Transverse colon (tissue), 4 donors: Measurements from ENCODE around the gene C19orf81. TPM values are rescaled to one million over a fixed set of nuclear protein-coding genes. Genes with fewer than 3 reads are reported as not detected.

Experiments used
- DNase-seq: peaks from one replicate; pipeline ENCODE4 v3.0.0-alpha.2; 2019
- H3K27ac ChIP-seq, 4 donors: fragments of 200-600 bp; sonication (generic); 2 replicates each; pipeline ENCODE4 v1.5.1; 2016 to 2018; ENCODE audit warnings: inconsistent platforms in 4 of 4
- H3K27me3 ChIP-seq: fragments of 200-600 bp; sonication (generic); 2 replicates; pipeline ENCODE4 v1.5.1; 2017; ENCODE audit warnings: inconsistent platforms
- H3K36me3 ChIP-seq, 4 donors: fragments of 200-600 bp; sonication (generic); 2 replicates each; pipeline ENCODE4 v1.5.1; 2017 to 2019; ENCODE audit warnings: inconsistent platforms in 4 of 4
- H3K4me1 ChIP-seq, 4 donors: fragments of 200-600 bp; sonication (generic); 2 replicates each; pipeline ENCODE4 v1.5.1; 2017 to 2020; ENCODE audit warnings: inconsistent platforms in 4 of 4
- H3K4me3 ChIP-seq, 4 donors: fragments of 200-600 bp; sonication (generic); 1 replicate in 1 of 4; 2 replicates in 3 of 4; pipeline versions ENCODE4 v1.5.1 to v1.6.1; 2017 to 2019; ENCODE audit warnings: inconsistent platforms in 4 of 4
- H3K9me3 ChIP-seq, 2 donors: fragments of 200-600 bp; sonication (generic); 2 replicates each; pipeline ENCODE4 v1.5.1; 2017 to 2019; ENCODE audit warnings: inconsistent platforms in 2 of 2
- EP300 ChIP-seq: sonication (generic); formaldehyde crosslinking; IDR thresholded peaks from one replicate; pipeline ENCODE4 v1.6.1; 2017; ENCODE audit warnings: antibody characterized with exemption, low read depth
- POLR2A ChIP-seq: fragments of 450-650 bp; IDR thresholded peaks from one replicate; pipeline ENCODE4 v1.6.1; 2016; ENCODE audit warnings: antibody characterized with exemption, mild to moderate bottlenecking, moderate library complexity
- POLR2AphosphoS5 ChIP-seq, 3 donors: sonication (generic); formaldehyde crosslinking; IDR thresholded peaks; one replicate each; pipeline ENCODE4 v1.6.1; 2016; ENCODE audit warnings: antibody characterized with exemption in 3 of 3
- WGBS, 2 donors: methylation state at CpG; one replicate each; pipeline ENCODE4 v1.1.5; 2018; ENCODE audit warnings: low coverage in 1 of 2; 5-methylcytosine and 5-hydroxymethylcytosine counted together
- in situ Hi-C, 4 donors: fragments of 200-750 bp; cut with MboI; loops; one replicate each; pipeline versions ENCODE4 v1.15.0 to v1.15.1; 2017; ENCODE audit warnings: low sequenced_read_pairs in 3 of 4, low pct_ligation_motif_present in 1 of 4, low pct_unique_long_range_greater_than_20kb in 1 of 4
- intact Hi-C: fragments of 100-400 bp; cut with DNase I; formaldehyde crosslinking; loops from one replicate; pipeline ENCODE4 v1.15.1; 2023; ENCODE audit warnings: low total_unique reads
- total RNA-seq, 4 donors: library from RNA; depleted of rRNA; stranded (reverse); fragments of >200 nt; gene quantifications; one replicate each; pipeline ENCODE4 v1.1.0, GENCODE V29; 2016
- TF ChIP-seq, protein P1 (sequence below), 5 experiments: fragments of 200-600 bp in 3 of 5; fragments of 450-650 bp in 2 of 5; sonication (generic) in 3 of 5; IDR thresholded peaks; 1 replicate in 2 of 5; 2 replicates in 3 of 5; pipeline ENCODE4 v1.5.1; 2016 to 2017; ENCODE audit warnings: antibody characterized with exemption in 5 of 5, inconsistent platforms in 3 of 5, mild to moderate bottlenecking in 2 of 5, moderate library complexity in 1 of 5

Gene C19orf81
- total RNA-seq, result not detected

DNA sequence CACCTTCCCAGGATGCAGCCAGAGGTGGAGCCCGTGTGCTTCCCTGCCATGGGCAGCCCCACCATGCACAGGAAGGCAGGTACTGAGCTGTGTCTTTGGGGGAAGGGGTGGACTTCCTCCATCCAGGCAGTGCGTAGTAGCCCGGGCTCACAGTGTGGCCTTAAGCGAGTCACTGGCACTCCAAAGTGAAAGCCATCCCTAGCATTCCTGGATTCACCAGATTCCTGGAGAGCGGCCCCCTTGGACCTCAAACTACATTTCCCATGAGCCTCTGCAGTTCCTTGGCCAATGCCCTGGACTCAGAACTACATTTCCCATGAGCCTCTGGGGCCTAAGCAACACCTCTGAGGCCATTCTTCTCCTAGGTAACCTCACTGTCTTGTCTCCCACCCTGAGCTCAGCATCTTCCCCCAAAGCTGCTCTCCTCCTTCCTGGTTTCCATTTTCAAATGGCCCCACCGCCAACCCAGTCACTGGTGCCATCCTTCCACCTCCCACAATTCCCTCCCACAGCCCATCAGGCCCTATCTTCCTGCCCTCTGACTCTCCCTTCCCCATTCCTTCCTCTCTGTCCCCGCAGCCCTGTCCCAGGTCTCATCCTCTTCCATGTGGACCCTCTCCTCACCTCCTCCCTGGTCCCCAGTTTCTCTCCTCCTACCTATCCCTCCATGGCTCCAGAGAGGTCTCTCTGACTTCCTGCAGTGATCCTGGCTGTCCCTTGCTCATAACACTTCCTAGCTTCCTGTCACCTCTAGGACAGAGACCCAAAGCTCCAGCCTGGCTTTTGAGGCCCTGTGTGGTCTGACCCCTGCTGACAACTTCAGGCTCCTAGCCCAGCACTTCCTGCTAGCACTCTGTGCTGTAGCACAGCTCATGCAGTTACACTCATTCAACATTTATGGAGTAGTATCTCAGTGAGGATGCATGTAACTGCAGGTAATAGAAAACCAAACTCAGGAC, at the start of gene C19orf81:
TSS of gene C19orf81 (plus strand) at position 13 of the 959 bp plus-strand sequence. CDS start at position 13, 0 bp downstream.
- Histone ChIP-seq H3K9me3 (no peaks in the 10 kb centered on the region), H3K4me3 (no peak within 1 kb of the TSS), H3K27me3 (peaks cover 32% of the 10 kb centered on the region), H3K36me3 (no peaks in the 10 kb centered on the region), H3K27ac (no peak within 1 kb of the TSS), H3K4me1 (no peaks in the 10 kb centered on the region)
- no peak for DNase-seq
- intact Hi-C loops (no loop called here), in situ Hi-C loops (loop anchor here in 1 of 4 donors (25.0 kb wide), 1 partner anchor 562 kb away; no protein-coding TSS in a partner anchor)
- no peak for TF ChIP-seq POLR2A
- TF ChIP-seq, protein P1, sequence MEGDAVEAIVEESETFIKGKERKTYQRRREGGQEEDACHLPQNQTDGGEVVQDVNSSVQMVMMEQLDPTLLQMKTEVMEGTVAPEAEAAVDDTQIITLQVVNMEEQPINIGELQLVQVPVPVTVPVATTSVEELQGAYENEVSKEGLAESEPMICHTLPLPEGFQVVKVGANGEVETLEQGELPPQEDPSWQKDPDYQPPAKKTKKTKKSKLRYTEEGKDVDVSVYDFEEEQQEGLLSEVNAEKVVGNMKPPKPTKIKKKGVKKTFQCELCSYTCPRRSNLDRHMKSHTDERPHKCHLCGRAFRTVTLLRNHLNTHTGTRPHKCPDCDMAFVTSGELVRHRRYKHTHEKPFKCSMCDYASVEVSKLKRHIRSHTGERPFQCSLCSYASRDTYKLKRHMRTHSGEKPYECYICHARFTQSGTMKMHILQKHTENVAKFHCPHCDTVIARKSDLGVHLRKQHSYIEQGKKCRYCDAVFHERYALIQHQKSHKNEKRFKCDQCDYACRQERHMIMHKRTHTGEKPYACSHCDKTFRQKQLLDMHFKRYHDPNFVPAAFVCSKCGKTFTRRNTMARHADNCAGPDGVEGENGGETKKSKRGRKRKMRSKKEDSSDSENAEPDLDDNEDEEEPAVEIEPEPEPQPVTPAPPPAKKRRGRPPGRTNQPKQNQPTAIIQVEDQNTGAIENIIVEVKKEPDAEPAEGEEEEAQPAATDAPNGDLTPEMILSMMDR (IDR thresholded peaks at IDR 0.05), result no peak
- no peak for TF ChIP-seq EP300
- TF ChIP-seq POLR2AphosphoS5 (IDR thresholded peaks at IDR 0.05), result no peak
- 35 to 38% methylated on average over 2 to 7 of the region's 7 CpGs for WGBS, 2 donors

- Histone ChIP-seq H3K4me1 (no peaks in the 10 kb centered on the region), H3K36me3 (no peaks in the 10 kb centered on the region), H3K27ac (no peak overlapping the region), H3K9me3 (no peaks in the 10 kb centered on the region), H3K4me3 (no peak overlapping the region), H3K27me3 (peaks cover 39% of the 10 kb centered on the region)
- 75 to 77% methylated on average over 8 to 11 of the region's 11 CpGs for WGBS, 2 donors
- TF ChIP-seq, protein P1 (IDR thresholded peaks at IDR 0.05), result no peak
- no peak for TF ChIP-seq EP300
- no peak for TF ChIP-seq POLR2A
- TF ChIP-seq POLR2AphosphoS5 (IDR thresholded peaks at IDR 0.05), result no peak
- in situ Hi-C loops (no loop called here), intact Hi-C loops (no loop called here)
- DNase-seq, result no peak
These were observed 47.7 kb upstream of the C19orf81 start for GRCh38 chr19:50601407-50602088.

DNA sequence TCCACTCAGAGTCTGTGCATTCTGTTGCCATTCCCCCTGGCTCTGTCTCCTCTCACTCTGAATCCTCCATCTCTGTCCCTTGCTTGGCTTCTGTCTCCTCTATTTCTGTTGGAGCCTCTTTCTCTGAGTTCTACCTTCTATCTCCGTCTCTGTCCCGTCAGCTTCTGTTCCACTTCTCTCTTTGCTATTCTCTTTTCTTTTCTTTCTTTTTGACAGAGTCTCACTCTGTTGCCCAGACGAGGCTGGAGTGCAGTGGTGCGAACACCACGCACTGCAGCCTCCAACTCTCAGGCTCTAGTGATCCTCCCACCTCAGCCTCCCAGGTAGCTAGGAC, 47.2 kb upstream of the C19orf81 start:
- no peak for DNase-seq
- Histone ChIP-seq H3K4me3 (no peak overlapping the region), H3K9me3 (no peaks in the 10 kb centered on the region), H3K4me1 (no peaks in the 10 kb centered on the region), H3K27ac (no peak overlapping the region), H3K27me3 (peaks cover 44% of the 10 kb centered on the region), H3K36me3 (no peaks in the 10 kb centered on the region)
- TF ChIP-seq POLR2A (no peak), POLR2AphosphoS5 (IDR thresholded peaks at IDR 0.05) (no peak), EP300 (no peak)
- TF ChIP-seq, protein P1 (IDR thresholded peaks at IDR 0.05), result no peak
- intact Hi-C loops (no loop called here), in situ Hi-C loops (no loop called here)
- WGBS, 2 donors, result 44 to 82% methylated on average over 2 to 5 of the region's 5 CpGs

GRCh38 chr19:50602496-50602895, 46.7 kb upstream of the C19orf81 start:
- Histone ChIP-seq H3K27ac (no peak overlapping the region), H3K4me1 (peaks cover 0 to 1% (median 0%) of the 10 kb centered on the region in 4 donors), H3K9me3 (no peaks in the 10 kb centered on the region), H3K27me3 (peaks cover 48% of the 10 kb centered on the region), H3K4me3 (no peak overlapping the region), H3K36me3 (no peaks in the 10 kb centered on the region)
- DNase-seq, result no peak
- 80 to 87% methylated on average over 1 to 6 of the region's 6 CpGs for WGBS, 2 donors
- intact Hi-C loops, result no loop called here
- in situ Hi-C loops, result no loop called here
- TF ChIP-seq, protein P1 (IDR thresholded peaks at IDR 0.05), result no peak
- TF ChIP-seq POLR2A (no peak), EP300 (no peak), POLR2AphosphoS5 (IDR thresholded peaks at IDR 0.05) (no peak)
